Esophagus squamous epithelium (tissue), 5 donors: Measurements from ENCODE around the gene PPP1R10. TPM values are rescaled to one million over a fixed set of nuclear protein-coding genes. Genes with fewer than 3 reads are reported as not detected.
A peak's percentile ranks its signal among the peaks of the same experiment; 100 is the strongest.

Experiments used
- DNase-seq: peaks from one replicate; lab custom pipeline; 2025; lab: John Stamatoyannopoulos, UW
- H3K27ac ChIP-seq, 4 donors: fragments of 200-600 bp; sonication (generic); one replicate each; pipeline ENCODE4 v1.5.1; 2016 to 2019; ENCODE audit warnings: mild to moderate bottlenecking in 1 of 4
- H3K27me3 ChIP-seq, 4 donors: fragments of 200-600 bp; sonication (generic); 1 replicate in 3 of 4; 2 replicates in 1 of 4; pipeline versions ENCODE4 v1.5.1 to v1.6.0; 2017 to 2021; ENCODE audit warnings: antibody characterized with exemption in 1 of 4
- H3K36me3 ChIP-seq, 3 donors: fragments of 200-600 bp; sonication (generic); one replicate each; pipeline ENCODE4 v1.5.1; 2016 to 2019
- H3K4me1 ChIP-seq, 3 donors: fragments of 200-600 bp; sonication (generic); one replicate each; pipeline ENCODE4 v1.5.1; 2017 to 2019
- H3K4me3 ChIP-seq, 4 donors: fragments of 200-600 bp; sonication (generic); 1 replicate in 3 of 4; 2 replicates in 1 of 4; pipeline ENCODE4 v1.5.1; 2016 to 2019; ENCODE audit warnings: mild to moderate bottlenecking in 2 of 4, moderate library complexity in 1 of 4
- H3K9me3 ChIP-seq, 3 donors: fragments of 200-600 bp; sonication (generic); one replicate each; pipeline ENCODE4 v1.5.1; 2016 to 2019
- POLR2A ChIP-seq, 4 donors: fragments of 450-650 bp; IDR thresholded peaks; one replicate each; pipeline ENCODE4 v1.6.1; 2017; ENCODE audit warnings: antibody characterized with exemption in 4 of 4, mild to moderate bottlenecking in 4 of 4, moderate library complexity in 3 of 4
- WGBS, 2 donors: methylation state at CpG; one replicate each; pipeline ENCODE4 v1.1.5; 2018; 5-methylcytosine and 5-hydroxymethylcytosine counted together
- intact Hi-C: fragments of 100-400 bp; cut with DNase I; formaldehyde crosslinking; loops from one replicate; pipeline ENCODE4 v1.15.0; 2022
- total RNA-seq, 4 donors: library from RNA; depleted of rRNA; stranded (reverse); fragments of >200 nt; gene quantifications; one replicate each; pipeline ENCODE4 v1.1.0, GENCODE V29; 2016
- TF ChIP-seq, protein P1 (sequence below), 6 experiments: fragments of 450-650 bp in 4 of 6; fragments of 200-600 bp in 2 of 6; sonication (generic) in 2 of 6; IDR thresholded peaks; one replicate each; pipeline ENCODE4 v1.5.1; 2016 to 2019; ENCODE audit warnings: antibody characterized with exemption in 6 of 6, mild to moderate bottlenecking in 4 of 6, moderate library complexity in 4 of 6
- donor health status: DM: yes; HTN: yes; CAD: no.

PPP1R10 gene
- total RNA-seq, 4 donors from 2014 or later, result 24.2 to 32.6 (median 25.9) TPM

DNA sequence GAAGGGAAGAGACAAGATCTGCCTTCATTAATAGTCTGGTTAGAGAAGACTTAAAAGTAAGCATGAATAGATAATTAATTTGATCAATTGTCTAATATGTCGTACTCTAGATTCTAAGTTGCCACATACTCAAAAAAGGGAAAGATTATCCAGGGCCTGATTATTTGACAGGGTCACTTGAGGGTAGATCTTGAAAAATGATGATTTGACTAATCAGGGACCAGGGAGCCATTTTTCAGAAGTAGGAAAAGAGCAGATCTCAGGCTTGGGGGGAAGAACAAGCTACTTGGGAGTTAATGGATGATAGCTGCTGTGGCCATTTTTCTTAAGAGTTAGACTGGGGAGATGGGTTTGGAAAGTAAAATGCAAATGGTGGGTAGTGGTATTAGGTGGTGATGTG, 24.8 kb downstream of the PPP1R10 start:
- no peak for DNase-seq
- TF ChIP-seq, protein P1, sequence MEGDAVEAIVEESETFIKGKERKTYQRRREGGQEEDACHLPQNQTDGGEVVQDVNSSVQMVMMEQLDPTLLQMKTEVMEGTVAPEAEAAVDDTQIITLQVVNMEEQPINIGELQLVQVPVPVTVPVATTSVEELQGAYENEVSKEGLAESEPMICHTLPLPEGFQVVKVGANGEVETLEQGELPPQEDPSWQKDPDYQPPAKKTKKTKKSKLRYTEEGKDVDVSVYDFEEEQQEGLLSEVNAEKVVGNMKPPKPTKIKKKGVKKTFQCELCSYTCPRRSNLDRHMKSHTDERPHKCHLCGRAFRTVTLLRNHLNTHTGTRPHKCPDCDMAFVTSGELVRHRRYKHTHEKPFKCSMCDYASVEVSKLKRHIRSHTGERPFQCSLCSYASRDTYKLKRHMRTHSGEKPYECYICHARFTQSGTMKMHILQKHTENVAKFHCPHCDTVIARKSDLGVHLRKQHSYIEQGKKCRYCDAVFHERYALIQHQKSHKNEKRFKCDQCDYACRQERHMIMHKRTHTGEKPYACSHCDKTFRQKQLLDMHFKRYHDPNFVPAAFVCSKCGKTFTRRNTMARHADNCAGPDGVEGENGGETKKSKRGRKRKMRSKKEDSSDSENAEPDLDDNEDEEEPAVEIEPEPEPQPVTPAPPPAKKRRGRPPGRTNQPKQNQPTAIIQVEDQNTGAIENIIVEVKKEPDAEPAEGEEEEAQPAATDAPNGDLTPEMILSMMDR (IDR thresholded peaks at IDR 0.05), result no peak
- TF ChIP-seq POLR2A (IDR thresholded peaks at IDR 0.05), result no peak
- Histone ChIP-seq H3K9me3 (no peaks in the 10 kb centered on the region), H3K27ac (peak overlapping the region in 3 of 4 donors; percentile 80 to 85 (median 81)), H3K36me3 (peaks cover 8 to 80% (median 31%) of the 10 kb centered on the region in 3 donors), H3K4me1 (peaks cover 19 to 65% (median 19%) of the 10 kb centered on the region in 3 donors), H3K27me3 (no peaks in the 10 kb centered on the region), H3K4me3 (no peak overlapping the region)
- intact Hi-C loops, result loop anchor here (10.0 kb wide), 1 partner anchor 47 kb away; no protein-coding TSS in a partner anchor
- 92 to 96% methylated on average over 1 of the region's 1 CpG for WGBS, 2 donors

DNA sequence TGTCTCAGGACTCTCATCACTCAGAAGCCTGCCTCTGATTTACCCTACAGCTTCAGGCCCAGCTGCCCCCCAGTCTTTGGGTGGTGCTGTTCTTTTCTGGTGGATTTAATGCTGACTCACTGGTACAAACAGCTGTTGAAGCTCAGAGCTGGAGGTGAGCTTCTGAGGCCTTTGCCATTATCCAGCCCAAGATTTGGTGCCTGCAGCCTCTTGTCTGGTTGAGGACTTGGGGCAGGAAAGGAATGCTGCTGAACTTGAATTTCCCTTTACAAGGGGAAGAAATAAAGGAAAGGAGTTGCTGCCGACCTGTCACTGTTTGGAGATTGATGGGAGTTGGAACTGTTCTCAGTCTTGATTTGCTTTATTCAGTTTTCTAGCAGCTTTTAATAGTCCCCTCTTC, 26.0 kb downstream of the PPP1R10 start:
- Histone ChIP-seq H3K4me1 (peaks cover 19 to 52% (median 19%) of the 10 kb centered on the region in 3 donors), H3K27me3 (no peaks in the 10 kb centered on the region), H3K27ac (peak overlapping the region; percentile 80 to 85 (median 83)), H3K36me3 (peaks cover 16 to 92% (median 43%) of the 10 kb centered on the region in 3 donors), H3K4me3 (no peak overlapping the region), H3K9me3 (no peaks in the 10 kb centered on the region)
- DNase-seq, result no peak
- no peak for TF ChIP-seq POLR2A (IDR thresholded peaks at IDR 0.05)
- TF ChIP-seq, protein P1 (IDR thresholded peaks at IDR 0.05), result no peak
- WGBS, 2 donors, result 17 to 27% methylated on average over 1 of the region's 1 CpG
- intact Hi-C loops, result loop anchor here (10.0 kb wide), 1 partner anchor 46 kb away; no protein-coding TSS in a partner anchor

DNA sequence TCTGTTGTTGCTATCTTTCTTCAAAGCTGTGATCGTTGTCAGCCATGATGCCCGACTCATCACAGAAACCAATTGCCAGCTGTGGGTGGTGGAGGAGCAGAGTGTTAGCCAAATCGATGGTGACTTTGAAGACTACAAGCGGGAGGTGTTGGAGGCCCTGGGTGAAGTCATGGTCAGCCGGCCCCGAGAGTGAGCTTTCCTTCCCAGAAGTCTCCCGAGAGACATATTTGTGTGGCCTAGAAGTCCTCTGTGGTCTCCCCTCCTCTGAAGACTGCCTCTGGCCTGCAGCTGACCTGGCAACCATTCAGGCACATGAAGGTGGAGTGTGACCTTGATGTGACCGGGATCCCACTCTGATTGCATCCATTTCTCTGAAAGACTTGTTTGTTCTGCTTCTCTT, 26.5 kb downstream of the PPP1R10 start:
- peak overlapping the region; percentile 80 to 85 (median 83) for H3K27ac ChIP-seq
- WGBS, 2 donors, result 43% methylated on average over 8 of the region's 8 CpGs; no CpG with 5 or more reads in 1 of the 2 donors
- intact Hi-C loops, result loop anchor here (10.0 kb wide), 1 partner anchor 46 kb away; no protein-coding TSS in a partner anchor

DNA sequence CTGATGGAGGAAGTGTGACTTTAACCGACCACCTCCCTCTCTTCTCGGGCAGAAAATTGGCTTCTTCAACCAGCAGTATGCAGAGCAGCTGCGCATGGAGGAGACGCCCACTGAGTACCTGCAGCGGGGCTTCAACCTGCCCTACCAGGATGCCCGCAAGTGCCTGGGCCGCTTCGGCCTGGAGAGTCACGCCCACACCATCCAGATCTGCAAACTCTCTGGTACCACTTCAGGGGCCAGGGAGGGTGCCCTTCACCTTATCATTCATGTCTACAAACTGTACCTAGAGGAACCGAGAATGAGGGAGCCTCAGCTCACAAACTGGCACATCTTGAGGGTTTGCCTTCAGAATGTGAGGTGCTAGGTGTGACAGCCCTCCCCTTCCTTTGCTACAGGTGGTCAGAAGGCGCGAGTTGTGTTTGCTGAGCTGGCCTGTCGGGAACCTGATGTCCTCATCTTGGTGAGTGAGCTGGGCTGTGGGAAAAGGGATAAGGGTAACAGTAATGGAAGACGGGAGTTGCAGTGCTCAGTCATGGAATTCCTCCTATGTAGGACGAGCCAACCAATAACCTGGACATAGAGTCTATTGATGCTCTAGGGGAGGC, 27.2 kb downstream of the PPP1R10 start:
- Histone ChIP-seq H3K36me3 (peaks cover 28 to 100% (median 54%) of the 10 kb centered on the region in 3 donors), H3K27ac (peak overlapping the region; percentile 80 to 85 (median 83)), H3K9me3 (no peaks in the 10 kb centered on the region), H3K4me1 (peaks cover 19 to 41% (median 19%) of the 10 kb centered on the region in 3 donors), H3K27me3 (no peaks in the 10 kb centered on the region), H3K4me3 (no peak overlapping the region)
- WGBS, 2 donors, result 77 to 84% methylated on average over 12 to 14 of the region's 15 CpGs
- TF ChIP-seq POLR2A (IDR thresholded peaks at IDR 0.05), result no peak
- TF ChIP-seq, protein P1 (IDR thresholded peaks at IDR 0.05), result no peak
- DNase-seq, result no peak
- intact Hi-C loops, result loop anchor here (10.0 kb wide), 1 partner anchor 45 kb away; no protein-coding TSS in a partner anchor

More for the DNA sequence above, 26.5 kb downstream of the PPP1R10 start:
- Histone ChIP-seq H3K9me3 (no peaks in the 10 kb centered on the region), H3K4me3 (no peak overlapping the region), H3K36me3 (peaks cover 21 to 97% (median 48%) of the 10 kb centered on the region in 3 donors), H3K4me1 (peaks cover 19 to 47% (median 19%) of the 10 kb centered on the region in 3 donors), H3K27me3 (no peaks in the 10 kb centered on the region)
- no peak for DNase-seq
- TF ChIP-seq POLR2A (IDR thresholded peaks at IDR 0.05), result no peak
- TF ChIP-seq, protein P1 (IDR thresholded peaks at IDR 0.05), result no peak

DNA sequence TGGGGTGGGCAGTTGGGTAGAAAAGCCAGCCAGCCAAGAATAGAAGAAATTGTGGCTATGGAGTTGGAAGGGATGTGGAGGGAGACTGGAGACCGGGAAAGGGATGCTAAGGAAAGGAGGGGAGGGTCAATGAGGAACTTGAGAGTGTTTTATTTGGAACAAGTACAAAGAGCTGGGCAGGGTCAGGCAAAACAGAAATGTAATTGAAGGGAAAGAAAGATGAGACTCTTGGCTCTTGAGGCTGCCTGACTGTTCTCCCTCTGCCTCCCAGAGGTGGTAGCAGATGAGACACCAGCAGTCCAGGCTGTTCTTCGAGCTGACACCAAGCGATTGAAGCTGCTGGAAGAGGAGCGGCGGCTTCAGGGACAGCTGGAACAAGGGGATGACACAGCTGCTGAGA, 33.1 kb downstream of the PPP1R10 start:
- H3K27ac ChIP-seq, result no peak overlapping the region
- no peaks in the 10 kb centered on the region for H3K9me3 ChIP-seq
- no peaks in the 10 kb centered on the region for H3K27me3 ChIP-seq
- intact Hi-C loops, result no loop called here
- no peak for DNase-seq
- peaks cover 56 to 100% (median 84%) of the 10 kb centered on the region in 3 donors for H3K36me3 ChIP-seq
- TF ChIP-seq, protein P1 (IDR thresholded peaks at IDR 0.05), result no peak
- no peak for TF ChIP-seq POLR2A (IDR thresholded peaks at IDR 0.05)
- 84 to 89% methylated on average over 5 of the region's 5 CpGs for WGBS, 2 donors
- no peak overlapping the region for H3K4me3 ChIP-seq
- H3K4me1 ChIP-seq, result peaks cover 0 to 2% (median 0%) of the 10 kb centered on the region in 3 donors
